CD4-positive, alpha-beta T cell treated with Interleukin-21 for 1 hour (primary cell): ENCODE results near the gene GRXCR2.
"Not testable (repeated sequence)": the region's sequence is repeated elsewhere in the genome, so short reads cannot be mapped to it uniquely, and the experiment has no call there.

ENCODE experiments used
- DNase-seq: peaks from one replicate; pipeline ENCODE4 v3.0.0-alpha.2; 2020

The GRXCR2 gene, protein sequence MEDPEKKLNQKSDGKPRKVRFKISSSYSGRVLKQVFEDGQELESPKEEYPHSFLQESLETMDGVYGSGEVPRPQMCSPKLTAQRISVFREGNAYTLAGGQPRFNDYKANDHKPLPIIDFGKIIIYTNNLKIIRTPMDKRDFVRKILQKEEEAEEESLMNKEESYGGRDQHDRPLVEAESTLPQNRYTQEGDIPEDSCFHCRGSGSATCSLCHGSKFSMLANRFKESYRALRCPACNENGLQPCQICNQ

DNA sequence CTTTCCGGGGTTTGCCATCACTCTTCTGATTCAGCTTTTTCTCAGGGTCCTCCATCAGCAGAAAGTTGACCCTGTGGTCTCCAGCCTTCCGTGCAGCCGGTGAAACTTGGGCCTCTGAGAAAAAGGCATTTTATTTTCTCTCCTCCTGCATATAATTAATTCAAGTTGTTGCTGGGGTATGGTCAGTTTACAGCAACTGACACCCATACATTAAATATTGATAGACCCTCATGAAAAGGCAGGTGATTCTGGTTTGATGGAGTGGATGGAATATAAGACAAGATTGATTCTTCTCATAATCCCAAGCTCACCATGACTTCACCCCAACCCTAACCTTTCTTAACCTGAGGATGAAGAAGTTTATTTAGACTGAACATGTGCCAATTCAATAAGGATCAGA, at the start of gene GRXCR2:
Gene GRXCR2, minus strand, starts transcription at position 101 of the 400 bp plus-strand sequence. Its CDS starts 46 bp downstream, at position 55.
- DNase-seq: no peak

GRCh38 chr5:145922059-145922458, 49.2 kb upstream of the GRXCR2 start:
- no peak for DNase-seq

DNA sequence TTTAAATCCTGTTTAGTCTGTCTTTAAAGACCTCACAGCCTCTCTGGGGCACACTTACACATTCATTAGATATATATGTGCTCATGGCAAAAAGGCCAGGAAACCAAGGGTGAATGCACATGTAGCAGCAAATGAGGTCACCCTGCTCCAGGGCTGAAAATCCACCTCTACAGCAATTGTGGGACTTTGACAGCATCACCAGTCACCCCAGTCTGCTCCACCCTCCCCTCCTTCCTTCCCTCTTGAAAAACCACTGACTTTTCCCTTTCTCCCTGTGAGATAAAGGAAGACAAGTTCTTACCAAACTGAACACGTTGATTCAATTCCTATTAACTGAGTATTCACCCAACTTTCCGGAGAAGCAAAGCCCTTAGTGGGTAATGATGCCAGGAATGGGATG, 48.4 kb upstream of the GRXCR2 start:
- no peak for DNase-seq

- DNase-seq: no peak
Measured at GRCh38 chr5:145920542-145921210, 47.9 kb upstream of the GRXCR2 start.

GRCh38 chr5:145919413-145919812, 46.6 kb upstream of the GRXCR2 start:
- no peak for DNase-seq

- DNase-seq: no peak
Measured at GRCh38 chr5:145918397-145918796, 45.6 kb upstream of the GRXCR2 start.

GRCh38 chr5:145917288-145917687, 44.5 kb upstream of the GRXCR2 start:
- DNase-seq: no peak

GRCh38 chr5:145915970-145916638, 43.3 kb upstream of the GRXCR2 start:
- DNase-seq: no peak

GRCh38 chr5:145913701-145914100, 40.9 kb upstream of the GRXCR2 start:
- no peak for DNase-seq

- no peak for DNase-seq
Measured at GRCh38 chr5:145912594-145912993, 39.8 kb upstream of the GRXCR2 start.

DNA sequence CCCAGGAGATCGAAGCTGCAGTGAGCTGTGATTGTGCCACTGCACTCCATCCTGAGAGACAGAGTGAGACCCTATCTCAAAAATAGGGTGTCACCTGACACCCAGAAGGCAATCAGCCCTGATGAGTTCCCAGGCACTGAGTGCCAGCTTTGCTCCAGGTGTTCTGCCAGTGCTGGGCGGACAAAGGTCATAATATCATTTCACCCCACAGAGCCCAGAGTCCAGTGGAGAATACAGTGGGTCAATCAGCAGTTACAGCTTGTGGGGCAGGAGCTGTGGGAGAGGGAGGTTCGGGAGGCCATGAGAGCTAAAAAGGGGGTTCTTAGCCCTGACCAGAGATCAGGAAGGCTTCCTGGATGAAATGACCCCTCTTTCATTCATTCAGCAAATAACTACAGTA, 39.2 kb upstream of the GRXCR2 start:
- DNase-seq: no peak

DNA sequence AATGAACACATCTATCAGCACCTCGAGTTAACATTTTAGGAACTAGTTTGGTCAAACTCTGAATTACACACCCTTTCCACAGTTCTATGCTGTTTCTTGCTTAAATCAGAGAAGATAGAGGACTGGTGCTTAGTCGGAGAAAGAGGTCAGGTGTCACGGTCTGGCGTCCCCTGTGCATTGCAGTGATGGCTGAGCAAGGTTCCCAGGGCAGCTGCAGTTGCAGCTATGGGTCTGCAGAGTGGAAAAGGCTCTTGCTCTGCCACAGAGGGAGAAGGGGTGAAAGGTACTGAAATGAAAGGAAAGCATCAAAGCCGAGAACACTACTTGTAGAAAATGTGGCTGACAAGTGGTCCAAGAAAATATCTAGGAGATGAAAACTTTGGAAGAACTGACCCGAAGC, 38.4 kb upstream of the GRXCR2 start:
- DNase-seq: no peak

DNA sequence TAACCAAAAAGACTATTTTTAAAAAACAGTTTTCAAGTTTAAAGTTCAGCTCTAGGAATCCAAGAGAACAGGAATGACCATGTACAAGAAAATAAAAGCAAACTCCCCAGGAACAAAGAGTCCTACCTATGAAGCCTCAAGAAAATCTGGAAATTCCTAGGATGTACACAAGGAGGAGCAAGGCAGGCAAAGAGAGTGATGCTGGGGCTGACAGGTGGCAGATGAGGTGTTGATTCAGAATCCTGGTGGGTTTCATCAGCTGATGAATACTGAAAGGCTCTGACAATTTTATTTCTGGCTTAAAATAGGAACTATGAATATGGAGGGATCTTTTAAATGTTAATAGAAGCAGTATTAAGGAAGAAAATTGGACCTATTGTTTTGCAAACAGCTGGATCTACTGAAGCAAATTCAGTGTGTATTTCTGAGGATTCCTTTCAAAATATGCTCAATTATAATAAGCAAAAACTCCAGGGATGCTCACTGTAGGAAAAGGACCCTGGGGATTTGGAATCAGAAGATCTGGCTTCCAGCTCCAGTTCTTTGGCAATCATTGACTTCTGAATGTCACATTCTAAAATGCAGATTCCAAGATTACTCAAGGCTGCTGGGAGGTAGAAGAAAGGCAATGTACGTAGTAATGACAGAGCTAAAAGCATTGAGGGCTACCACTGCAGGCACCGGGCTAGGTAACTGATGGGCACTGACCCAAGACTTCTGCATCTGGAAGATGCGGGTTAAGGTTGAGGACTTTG, 35.6 kb upstream of the GRXCR2 start:
- no peak for DNase-seq

DNA sequence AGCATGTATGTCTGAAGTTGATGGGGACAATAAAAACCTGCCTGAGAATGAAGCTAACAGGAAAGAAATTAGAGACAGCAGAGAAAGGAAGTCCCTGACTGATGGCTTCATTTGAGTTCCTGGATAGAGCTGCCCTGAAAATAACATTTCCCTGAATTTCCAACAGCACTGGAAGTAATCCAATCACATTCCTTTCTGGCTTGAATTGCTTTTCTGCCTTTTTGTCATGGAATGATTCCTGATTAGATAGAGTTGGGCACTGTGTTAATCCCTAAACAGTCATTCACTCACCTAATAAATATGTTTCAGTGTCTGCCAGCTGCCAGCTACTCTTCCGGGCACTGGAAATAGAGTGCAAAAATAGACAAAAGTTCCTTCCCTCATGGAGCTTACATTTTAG, 33.6 kb upstream of the GRXCR2 start:
- DNase-seq: no peak

GRCh38 chr5:145904743-145905142, 31.9 kb upstream of the GRXCR2 start:
- DNase-seq: no peak

GRCh38 chr5:145903867-145904266, 31.1 kb upstream of the GRXCR2 start:
- no peak for DNase-seq

- DNase-seq: no peak
Measured at GRCh38 chr5:145903113-145903512, 30.3 kb upstream of the GRXCR2 start.

- DNase-seq: no peak
Measured at GRCh38 chr5:145902421-145902820, 29.6 kb upstream of the GRXCR2 start.

GRCh38 chr5:145898171-145898570, 25.4 kb upstream of the GRXCR2 start:
- no peak for DNase-seq

- DNase-seq: not testable (repeated sequence)
Measured at GRCh38 chr5:145891378-145891777, 18.6 kb upstream of the GRXCR2 start.

GRCh38 chr5:145889611-145890010, 16.8 kb upstream of the GRXCR2 start:
- DNase-seq: no peak

DNA sequence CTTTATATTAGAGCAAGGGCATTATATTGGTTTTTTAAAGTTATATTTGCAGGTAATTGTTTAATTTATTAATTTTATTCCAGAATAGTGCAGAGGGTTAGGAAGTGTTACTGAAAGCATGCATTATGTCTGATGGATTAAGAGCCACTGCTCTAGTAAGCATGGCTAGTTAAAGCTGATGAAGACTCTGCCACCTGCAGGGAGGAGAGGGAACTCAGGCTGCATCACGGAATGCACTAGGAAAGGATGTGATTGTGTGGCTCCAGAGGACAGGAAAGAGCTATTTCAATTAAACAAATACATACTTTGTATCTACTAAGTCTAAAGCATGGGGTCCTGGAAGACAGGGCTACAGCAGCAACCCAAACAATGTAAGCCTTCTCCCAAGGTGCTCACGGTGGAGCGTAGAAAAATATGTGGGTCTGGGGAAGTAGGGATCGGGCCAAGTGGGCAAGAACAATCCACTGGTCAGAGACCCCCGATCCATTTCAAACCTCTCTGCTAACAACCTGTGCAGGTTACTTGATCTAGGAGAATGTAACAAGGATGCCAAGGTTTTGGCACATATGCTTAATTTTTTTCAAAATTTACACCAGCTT, 15.3 kb upstream of the GRXCR2 start:
- no peak for DNase-seq

DNA sequence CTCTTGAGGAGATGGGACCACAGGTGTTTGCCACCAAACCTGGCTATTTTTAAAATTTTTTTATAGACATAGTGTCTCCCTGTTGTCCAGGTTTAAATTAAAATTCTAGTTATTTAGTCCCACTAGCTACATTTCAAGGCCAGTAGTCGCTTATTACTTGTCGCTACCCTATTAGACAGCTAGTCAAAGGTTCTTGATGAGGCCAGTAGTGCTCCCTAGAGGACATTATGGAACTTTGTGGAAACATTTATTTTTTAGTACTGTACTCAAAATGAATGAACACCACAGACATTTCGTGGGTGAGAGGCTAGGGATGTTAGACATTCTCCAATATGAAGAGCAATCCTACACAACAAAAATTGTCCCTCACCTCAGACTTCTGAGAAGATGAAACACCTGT, 14.4 kb upstream of the GRXCR2 start:
- DNase-seq: no peak
